ENCODE measurements around the gene CYP24A1. TPM values are rescaled to one million over a fixed set of nuclear protein-coding genes. Genes with fewer than 3 reads are reported as not detected.
A peak's percentile ranks its signal among the peaks of the same experiment; 100 is the strongest.

Gene CYP24A1
- total RNA-seq, 4 donors from 2014 or later = 4.8 TPM; not detected in 3

- intact Hi-C loops (cut with DNase I; ENCODE audit: low total_unique reads) = no loop called here
- TF ChIP-seq CTCF (IDR thresholded peaks at IDR 0.05) (no peak), POLR2A (IDR thresholded peaks at IDR 0.05) (no peak)
- Histone ChIP-seq H3K27me3 (no peaks in the 10 kb centered on the region), H3K36me3 (no peaks in the 10 kb centered on the region), H3K4me1 (no peaks in the 10 kb centered on the region), H3K27ac (peak overlapping the region; percentile 70 to 73), H3K9me3 (no peaks in the 10 kb centered on the region), H3K4me3 (no peak overlapping the region)
- peak in 1 of 2 donors; percentile 40 for DNase-seq
These were observed 51.6 kb downstream of the CYP24A1 start for GRCh38 chr20:54122189-54122588.

GRCh38 chr20:54119744-54120143 lies 54.0 kb downstream of the CYP24A1 start:
- no peak overlapping the region for H3K27ac ChIP-seq
- no peaks in the 10 kb centered on the region for H3K4me1 ChIP-seq
- no peaks in the 10 kb centered on the region for H3K9me3 ChIP-seq
- H3K4me3 ChIP-seq = no peak overlapping the region
- no peak for DNase-seq
- TF ChIP-seq CTCF (IDR thresholded peaks at IDR 0.05) (no peak), POLR2A (IDR thresholded peaks at IDR 0.05) (no peak)
- intact Hi-C loops (cut with DNase I; ENCODE audit: low total_unique reads) = no loop called here
- H3K27me3 ChIP-seq = no peaks in the 10 kb centered on the region
- H3K36me3 ChIP-seq = no peaks in the 10 kb centered on the region

- no peaks in the 10 kb centered on the region for H3K4me1 ChIP-seq
- H3K36me3 ChIP-seq = no peaks in the 10 kb centered on the region
- DNase-seq = no peak
- H3K9me3 ChIP-seq = no peaks in the 10 kb centered on the region
- H3K27ac ChIP-seq = no peak overlapping the region
- H3K4me3 ChIP-seq = no peak overlapping the region
- TF ChIP-seq CTCF (IDR thresholded peaks at IDR 0.05) = no peak
- no peak for TF ChIP-seq POLR2A (IDR thresholded peaks at IDR 0.05)
- H3K27me3 ChIP-seq = no peaks in the 10 kb centered on the region
- intact Hi-C loops (cut with DNase I; ENCODE audit: low total_unique reads) = no loop called here
These were observed 55.4 kb downstream of the CYP24A1 start for GRCh38 chr20:54118220-54119001.

GRCh38 chr20:54116550-54117235 lies 57.1 kb downstream of the CYP24A1 start:
- no peak for TF ChIP-seq CTCF (IDR thresholded peaks at IDR 0.05)
- no peak for TF ChIP-seq POLR2A (IDR thresholded peaks at IDR 0.05)
- Histone ChIP-seq H3K36me3 (no peaks in the 10 kb centered on the region), H3K27me3 (no peaks in the 10 kb centered on the region), H3K9me3 (no peaks in the 10 kb centered on the region), H3K4me3 (no peak overlapping the region), H3K4me1 (no peaks in the 10 kb centered on the region), H3K27ac (peak overlapping the region in 1 of 2 donors; percentile 57)
- intact Hi-C loops (cut with DNase I; ENCODE audit: low total_unique reads) = no loop called here
- no peak for DNase-seq
